NB4 (cell line): Measurements from ENCODE around the gene EML4.
"Not testable (repeated sequence)": the region's sequence is repeated elsewhere in the genome, so short reads cannot be mapped to it uniquely, and the experiment has no call there.

Experiments
- DNase-seq: peaks from one replicate; pipeline ENCODE4 v3.0.0; 2010; ENCODE audit warnings: low read depth
- H3K4me3 ChIP-seq: one replicate; pipeline ENCODE4 v1.5.1; 2011; ENCODE audit warnings: mild to moderate bottlenecking, low read depth, low read length, moderate library complexity
- CTCF ChIP-seq: IDR thresholded peaks from one replicate; pipeline ENCODE4 v1.5.1; 2012; ENCODE audit warnings: low read depth, low read length
- MAX ChIP-seq: IDR thresholded peaks from 2 replicates; pipeline ENCODE4 v1.6.1; 2011; ENCODE audit warnings: low read depth, low read length
- MYC ChIP-seq: IDR thresholded peaks from 2 replicates; pipeline ENCODE4 v1.6.1; 2011; ENCODE audit warnings: low read depth, low read length
- POLR2A ChIP-seq: IDR thresholded peaks from 2 replicates; pipeline ENCODE4 v1.6.1; 2011; ENCODE audit warnings: mild to moderate bottlenecking; ENCODE audit not compliant: insufficient read length; ENCODE audit errors: extremely low read depth

Gene EML4

DNA sequence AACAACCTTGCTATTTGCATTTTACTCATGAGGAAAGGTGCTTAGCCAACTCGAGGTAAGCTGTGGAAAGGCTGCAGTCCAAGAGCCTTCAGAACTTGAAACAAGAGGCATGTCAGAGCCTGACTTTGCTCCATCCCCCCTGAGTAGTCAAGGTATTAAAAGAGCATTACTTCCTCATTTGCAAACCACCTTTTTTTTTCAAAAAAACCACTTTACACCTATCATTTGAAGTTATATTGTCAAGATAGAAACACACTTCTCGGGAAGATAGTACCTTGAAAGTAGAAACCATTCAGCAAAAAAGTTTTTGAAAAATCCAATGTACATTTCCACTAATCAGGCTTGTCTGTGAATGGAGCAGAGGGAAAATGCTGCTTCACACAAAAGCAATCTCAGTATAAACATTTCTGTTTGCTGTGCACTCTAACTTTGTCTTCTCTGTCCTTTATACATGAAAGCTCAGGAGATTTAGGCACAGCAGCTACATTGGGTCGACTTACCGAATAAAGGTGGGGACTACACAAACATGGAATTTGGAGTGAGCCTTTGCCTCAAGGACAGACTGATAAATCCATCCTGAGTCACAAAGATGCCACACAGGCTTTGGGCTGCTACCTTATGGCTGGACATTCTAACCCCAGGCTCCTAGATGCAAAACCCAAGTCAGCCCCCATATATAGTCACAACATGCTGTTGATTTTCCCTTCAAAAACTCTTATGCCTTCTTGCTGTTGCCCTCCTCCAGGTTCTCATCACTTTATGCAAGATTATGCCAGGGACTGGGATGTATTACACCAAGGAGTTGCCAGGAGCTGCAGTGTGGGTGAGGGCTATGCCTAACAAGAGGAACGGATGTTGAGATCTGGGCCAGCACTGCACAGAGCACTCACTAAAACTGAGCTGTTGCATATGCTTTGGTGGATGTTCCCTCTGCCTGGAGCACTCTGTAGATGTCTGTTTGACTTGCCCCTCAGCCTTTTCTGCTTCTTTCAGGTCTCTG is 41.4 kb upstream of the EML4 start:
- TF ChIP-seq POLR2A (no peak), MYC (no peak), CTCF (no peak)
- peak; percentile 12 for DNase-seq
- H3K4me3 ChIP-seq: no peak overlapping the region

GRCh38 chr2:42128721-42129486 is 40.2 kb upstream of the EML4 start:
- DNase-seq: no peak
- TF ChIP-seq MAX: no peak
- H3K4me3 ChIP-seq: no peak overlapping the region

DNA sequence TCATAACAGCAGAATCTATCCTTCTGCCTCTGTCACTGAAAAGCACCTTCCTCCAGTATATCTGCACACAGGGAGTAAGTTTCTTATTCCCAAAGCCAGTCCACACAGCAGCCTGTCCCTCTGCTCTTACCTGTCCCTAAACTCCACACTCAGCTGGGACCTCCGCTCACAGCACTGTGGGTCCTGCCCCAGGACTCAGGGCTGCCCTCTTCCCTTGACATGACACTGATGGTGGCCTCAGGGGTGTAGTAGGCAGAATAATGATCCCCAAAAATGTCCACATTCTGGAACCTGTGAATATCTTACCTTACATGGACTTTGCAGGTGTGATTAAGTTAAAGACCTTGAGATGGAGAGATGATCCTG is 39.7 kb upstream of the EML4 start:
- no peak for TF ChIP-seq MYC
- no peak for TF ChIP-seq MAX
- TF ChIP-seq CTCF: no peak
- TF ChIP-seq POLR2A: no peak

DNA sequence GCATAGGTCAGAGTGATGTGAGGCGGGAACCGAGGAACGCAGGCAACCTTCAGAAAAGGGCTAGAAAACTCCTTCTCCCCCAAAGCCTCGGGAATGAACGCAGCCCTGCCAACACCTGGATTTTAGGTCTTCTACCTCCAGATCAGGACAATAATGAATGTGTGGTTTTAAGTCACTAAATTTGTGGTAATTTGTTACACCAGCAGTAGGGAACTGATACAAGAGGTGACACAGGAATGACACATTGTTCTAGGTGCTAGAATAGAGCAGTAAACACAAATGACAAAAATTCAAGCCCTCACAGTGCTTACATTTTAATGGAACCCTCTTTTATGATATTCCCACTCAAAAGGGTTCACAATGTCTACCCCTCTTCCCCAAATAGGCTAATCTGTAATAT is 39.2 kb upstream of the EML4 start:
- no peak overlapping the region for H3K4me3 ChIP-seq
- no peak for DNase-seq
- no peak for TF ChIP-seq POLR2A
- no peak for TF ChIP-seq CTCF
- TF ChIP-seq MYC: no peak
- no peak for TF ChIP-seq MAX

More for the DNA sequence above, 39.7 kb upstream of the EML4 start:
- no peak for DNase-seq
- no peak overlapping the region for H3K4me3 ChIP-seq

DNA sequence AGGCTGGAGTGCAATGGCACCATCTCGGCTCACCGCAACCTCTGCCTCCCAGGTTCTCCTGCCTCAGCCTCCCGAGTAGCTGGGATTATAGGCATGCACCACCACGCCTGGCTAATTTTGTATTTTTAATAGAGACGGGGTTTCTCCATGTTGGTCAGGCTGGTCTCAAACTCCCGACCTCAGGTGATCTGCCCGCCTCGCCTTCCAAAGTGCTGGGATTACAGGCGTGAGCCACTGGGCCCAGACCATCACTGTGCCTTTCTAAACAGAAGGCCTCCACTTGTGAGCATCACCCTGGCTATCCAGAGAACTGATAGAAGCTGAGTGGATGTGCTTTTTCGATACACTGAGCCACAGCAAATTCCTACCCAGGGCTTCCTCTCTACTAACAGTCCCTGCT is 38.3 kb upstream of the EML4 start:
- H3K4me3 ChIP-seq, DNase-seq: not testable (repeated sequence)

GRCh38 chr2:42132191-42132965 is 36.8 kb upstream of the EML4 start:
- peak overlapping the region; percentile 1 for H3K4me3 ChIP-seq

More at GRCh38 chr2:42132191-42132965, 36.8 kb upstream of the EML4 start:
- no peak for TF ChIP-seq MYC
- TF ChIP-seq MAX: no peak
- no peak for TF ChIP-seq CTCF
- TF ChIP-seq POLR2A: no peak
- DNase-seq: peak; percentile 21
